ENCODE measurements around the gene CD3D.
A peak's percentile ranks its signal among the peaks of the same experiment; 100 is the strongest.
"Not testable (repeated sequence)": the region's sequence is repeated elsewhere in the genome, so short reads cannot be mapped to it uniquely, and the experiment has no call there.

The CD3D gene

DNA sequence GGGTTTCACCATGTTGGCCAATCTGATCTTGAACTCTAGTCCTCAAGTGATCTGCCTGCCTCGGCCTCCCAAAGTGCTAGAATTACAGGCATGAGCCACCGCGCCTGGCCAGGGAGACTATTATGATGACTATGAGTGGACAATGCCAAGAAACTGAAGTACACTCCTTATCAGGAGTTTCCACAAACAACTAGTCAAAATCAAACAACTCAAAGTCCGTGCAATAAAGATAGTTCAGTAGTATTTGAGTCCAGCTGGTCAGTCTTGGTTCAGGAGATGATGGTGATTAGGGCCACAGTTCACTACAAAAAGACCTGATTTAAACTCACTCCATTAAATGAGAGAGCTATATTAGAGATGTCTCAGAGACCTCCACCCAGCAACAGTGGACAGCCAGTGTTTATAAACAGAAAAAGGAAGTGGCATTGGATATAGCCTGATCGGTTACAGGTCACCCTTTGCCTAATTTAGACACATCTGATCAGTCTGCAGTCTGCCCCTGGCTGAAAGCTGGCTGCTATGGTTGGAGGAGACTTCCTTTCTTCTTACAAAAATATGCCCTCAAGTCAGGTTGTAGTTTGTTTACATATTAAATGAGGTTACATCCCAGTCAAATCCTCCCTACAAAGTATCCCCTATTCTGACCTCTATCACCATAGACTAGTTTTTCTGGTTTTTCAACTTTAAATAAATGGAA, 21.0 kb downstream of the CD3D start:
- Mint-ChIP-seq H3K4me1 (ENCODE audit: low read depth) (peaks cover 52% of the 10 kb centered on the region), H3K27me3 (no peaks in the 10 kb centered on the region), H3K9me3 (no peaks in the 10 kb centered on the region), H3K36me3 (ENCODE audit: low read depth) (no peaks in the 10 kb centered on the region), H3K27ac (peak overlapping the region; percentile 21), H3K4me3 (no peak overlapping the region)
- intact Hi-C loops (cut with micrococcal nuclease) = no loop called here

GRCh38 chr11:118320515-118320914, 22.0 kb downstream of the CD3D start:
- H3K9me3 Mint-ChIP-seq = no peaks in the 10 kb centered on the region
- intact Hi-C loops (cut with micrococcal nuclease) = no loop called here
- H3K4me1 Mint-ChIP-seq (ENCODE audit: low read depth) = peaks cover 62% of the 10 kb centered on the region
- H3K27ac Mint-ChIP-seq = peak overlapping the region; percentile 76
- H3K36me3 Mint-ChIP-seq (ENCODE audit: low read depth) = no peaks in the 10 kb centered on the region
- no peaks in the 10 kb centered on the region for H3K27me3 Mint-ChIP-seq
- no peak overlapping the region for H3K4me3 Mint-ChIP-seq

DNA sequence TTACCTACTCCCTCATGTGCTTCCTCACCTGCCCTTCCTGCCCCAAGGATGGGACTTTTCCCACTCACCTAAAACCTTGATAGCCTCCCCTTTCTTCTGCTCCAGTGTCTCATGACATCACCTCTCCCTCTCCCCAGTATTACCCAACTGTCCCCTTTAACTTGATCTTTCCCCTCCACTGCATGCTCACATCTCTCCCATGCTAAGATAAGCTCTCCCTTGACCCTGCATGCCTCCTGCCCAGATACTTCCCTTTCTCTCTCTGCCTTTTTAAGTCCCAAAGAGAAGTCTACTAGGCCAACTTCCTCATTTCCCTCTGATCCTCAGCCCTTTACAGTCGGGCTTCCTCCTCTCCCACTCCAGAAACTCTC, 23.2 kb downstream of the CD3D start:
- Mint-ChIP-seq H3K27me3 (no peaks in the 10 kb centered on the region), H3K4me1 (ENCODE audit: low read depth) (peaks cover 67% of the 10 kb centered on the region), H3K36me3 (ENCODE audit: low read depth) (no peaks in the 10 kb centered on the region), H3K4me3 (peak overlapping the region; percentile 10), H3K27ac (peak overlapping the region; percentile 76), H3K9me3 (no peaks in the 10 kb centered on the region)
- intact Hi-C loops (cut with micrococcal nuclease) = no loop called here

DNA sequence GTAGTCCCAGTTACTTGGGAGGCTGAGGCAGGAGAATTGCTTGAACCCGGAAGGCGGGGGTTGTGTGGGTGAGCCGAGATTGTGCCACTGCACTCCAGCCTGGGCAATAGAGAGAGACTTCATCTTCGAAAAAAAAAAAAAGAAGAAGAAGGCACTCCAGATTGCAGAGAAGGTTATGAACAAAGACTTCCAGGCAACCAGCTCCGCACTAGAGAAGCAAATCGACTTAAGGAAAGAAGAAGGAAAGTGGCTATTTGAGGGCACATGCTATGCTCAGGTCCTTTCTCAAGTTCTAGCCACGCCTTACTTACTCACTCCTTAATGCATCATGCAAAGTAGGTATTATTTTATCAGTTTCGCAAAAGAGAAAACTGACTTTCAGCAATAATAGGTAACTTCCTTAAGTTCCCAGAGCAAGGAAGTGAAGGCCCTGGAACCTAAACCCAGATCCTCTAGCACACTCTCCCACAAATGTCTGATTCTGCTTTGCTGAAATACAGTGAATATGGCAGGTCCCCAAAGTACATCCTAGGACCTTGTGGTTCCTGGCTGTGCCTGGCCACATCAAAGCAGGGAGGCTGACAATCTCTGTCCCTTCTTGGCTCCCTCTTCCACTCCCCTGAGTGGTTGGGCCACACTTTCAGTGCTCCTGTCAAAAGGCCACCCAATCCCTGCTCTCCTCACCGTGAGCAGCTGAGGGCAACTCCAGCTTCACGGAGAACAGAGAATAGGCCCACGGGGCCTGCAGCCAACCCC, 23.7 kb downstream of the CD3D start:
- Mint-ChIP-seq H3K27ac (peak overlapping the region; percentile 76), H3K36me3 (ENCODE audit: low read depth) (no peaks in the 10 kb centered on the region), H3K9me3 (no peaks in the 10 kb centered on the region), H3K4me1 (ENCODE audit: low read depth) (peaks cover 67% of the 10 kb centered on the region), H3K4me3 (peak overlapping the region; percentile 1), H3K27me3 (peaks cover 4% of the 10 kb centered on the region)
- intact Hi-C loops (cut with micrococcal nuclease) = no loop called here

DNA sequence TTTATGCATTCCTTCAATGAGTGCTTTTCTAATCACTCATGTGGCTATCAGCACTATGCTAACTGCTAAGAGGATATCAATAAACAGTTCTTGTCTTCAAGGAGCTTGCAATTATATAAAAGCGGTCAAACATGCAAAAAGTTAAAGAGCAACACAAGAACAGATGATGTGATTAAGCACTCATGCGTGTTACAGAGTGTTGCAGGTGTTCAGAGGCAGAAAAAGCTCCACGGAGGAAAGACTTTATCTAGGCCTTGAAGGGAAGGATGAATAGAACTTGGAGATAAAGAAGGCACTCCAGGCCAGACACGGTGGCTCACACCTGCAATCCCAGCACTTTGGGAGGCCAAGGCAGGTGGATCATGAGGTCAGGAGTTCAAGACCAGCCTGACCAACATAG, 24.4 kb downstream of the CD3D start:
- Mint-ChIP-seq H3K9me3 (no peaks in the 10 kb centered on the region), H3K4me3 (no peak overlapping the region), H3K4me1 (ENCODE audit: low read depth) (peaks cover 67% of the 10 kb centered on the region), H3K36me3 (ENCODE audit: low read depth) (no peaks in the 10 kb centered on the region), H3K27me3 (peaks cover 6% of the 10 kb centered on the region), H3K27ac (peak overlapping the region; percentile 76)
- intact Hi-C loops (cut with micrococcal nuclease) = no loop called here

DNA sequence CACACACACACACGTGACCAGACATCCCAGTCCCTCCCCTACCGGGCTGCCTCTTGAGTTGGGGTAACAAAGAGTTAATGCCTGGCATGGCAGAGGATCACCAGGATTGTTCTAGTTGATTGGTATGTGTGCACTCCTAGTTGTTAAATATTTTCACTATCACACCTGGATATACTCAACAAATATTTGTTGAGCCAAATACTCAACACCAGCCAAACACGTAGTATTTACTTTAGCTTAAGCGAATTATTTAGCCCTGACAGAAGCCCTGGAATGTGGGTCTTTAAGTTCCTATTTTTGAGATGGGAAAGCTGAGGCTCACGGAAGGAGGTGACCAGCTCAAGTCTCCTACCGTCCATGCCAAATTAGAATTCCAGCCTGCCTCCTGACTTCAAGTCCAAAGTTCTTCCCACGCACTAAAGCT, 27.5 kb downstream of the CD3D start:
- Mint-ChIP-seq H3K4me1 (ENCODE audit: low read depth) (peaks cover 46% of the 10 kb centered on the region), H3K36me3 (ENCODE audit: low read depth) (no peaks in the 10 kb centered on the region)
- intact Hi-C loops (cut with micrococcal nuclease) = no loop called here

DNA sequence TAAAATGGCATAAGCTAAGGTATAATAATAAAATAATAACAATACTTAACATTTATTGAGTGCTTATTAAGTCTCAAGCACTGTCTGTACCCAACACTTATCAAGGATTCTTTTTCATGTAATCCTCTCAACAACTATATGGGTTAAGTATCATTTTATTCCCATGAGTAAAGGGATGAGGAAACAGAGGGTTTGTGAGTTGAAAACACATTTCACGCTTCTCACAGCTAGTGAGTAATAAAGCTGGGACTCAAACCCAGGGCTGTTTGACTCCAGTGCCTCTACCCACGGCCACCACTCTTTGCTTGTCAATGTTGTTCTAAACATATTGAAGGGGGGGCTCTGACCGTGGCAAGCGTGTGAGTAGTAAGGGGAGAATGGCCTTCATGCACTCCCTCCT, 29.3 kb downstream of the CD3D start:
- no peaks in the 10 kb centered on the region for H3K9me3 Mint-ChIP-seq
- H3K4me1 Mint-ChIP-seq (ENCODE audit: low read depth) = peaks cover 28% of the 10 kb centered on the region
- intact Hi-C loops (cut with micrococcal nuclease) = no loop called here
- H3K27me3 Mint-ChIP-seq = peaks cover 10% of the 10 kb centered on the region
- no peak overlapping the region for H3K4me3 Mint-ChIP-seq
- H3K36me3 Mint-ChIP-seq (ENCODE audit: low read depth) = no peaks in the 10 kb centered on the region
- no peak overlapping the region for H3K27ac Mint-ChIP-seq

More for the DNA sequence above, 27.5 kb downstream of the CD3D start:
- Mint-ChIP-seq H3K27ac (peak overlapping the region; percentile 32), H3K27me3 (peaks cover 10% of the 10 kb centered on the region), H3K9me3 (no peaks in the 10 kb centered on the region), H3K4me3 (no peak overlapping the region)

- H3K27ac Mint-ChIP-seq = peak overlapping the region; percentile 24
- H3K4me1 Mint-ChIP-seq (ENCODE audit: low read depth) = peaks cover 23% of the 10 kb centered on the region
- no peaks in the 10 kb centered on the region for H3K36me3 Mint-ChIP-seq (ENCODE audit: low read depth)
- H3K4me3 Mint-ChIP-seq = no peak overlapping the region
- no peaks in the 10 kb centered on the region for H3K9me3 Mint-ChIP-seq
- intact Hi-C loops (cut with micrococcal nuclease) = no loop called here
- H3K27me3 Mint-ChIP-seq = peaks cover 10% of the 10 kb centered on the region
These were observed 30.2 kb downstream of the CD3D start for GRCh38 chr11:118312328-118312727.

- Mint-ChIP-seq H3K9me3 (no peaks in the 10 kb centered on the region), H3K4me3 (no peak overlapping the region), H3K27me3 (peaks cover 10% of the 10 kb centered on the region), H3K4me1 (ENCODE audit: low read depth) (peaks cover 15% of the 10 kb centered on the region), H3K36me3 (ENCODE audit: low read depth) (no peaks in the 10 kb centered on the region), H3K27ac (no peak overlapping the region)
- intact Hi-C loops (cut with micrococcal nuclease) = no loop called here
These were observed 31.0 kb downstream of the CD3D start for GRCh38 chr11:118311518-118311917.

DNA sequence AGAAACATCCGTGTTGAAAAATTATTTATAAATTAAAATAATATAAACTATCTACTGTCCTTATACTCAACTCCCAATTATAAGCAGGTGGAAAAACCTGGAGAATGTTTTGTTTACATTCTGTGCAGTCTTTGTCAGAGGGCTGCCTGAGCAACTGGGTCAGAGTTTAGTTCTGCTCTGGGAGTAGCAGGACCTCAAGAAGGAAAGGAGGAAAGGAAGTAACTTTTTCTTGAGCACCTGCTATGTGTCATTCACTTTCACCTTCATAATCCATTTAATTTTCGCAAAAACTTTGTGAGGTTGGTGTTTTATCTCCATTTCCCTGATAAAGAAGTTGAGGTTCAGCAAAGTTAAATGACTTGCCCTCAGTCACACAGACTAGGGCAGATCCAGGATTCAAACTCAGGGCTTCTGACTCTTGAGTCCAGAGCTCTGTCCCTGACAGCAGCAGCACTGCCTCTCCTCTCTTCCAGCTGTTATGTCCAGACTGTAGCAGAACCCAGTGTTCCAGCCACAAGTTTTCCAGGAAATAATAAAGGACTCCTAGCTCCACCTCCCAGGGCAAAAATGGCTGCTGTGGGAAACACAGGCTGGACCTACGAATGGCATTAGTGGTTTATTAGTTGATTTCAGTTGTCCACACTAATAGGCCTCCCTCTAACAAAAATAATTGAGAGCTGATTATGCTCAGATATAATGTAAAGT, 31.6 kb downstream of the CD3D start:
- Mint-ChIP-seq H3K27ac (no peak overlapping the region), H3K4me1 (ENCODE audit: low read depth) (peaks cover 9% of the 10 kb centered on the region), H3K27me3 (peaks cover 10% of the 10 kb centered on the region), H3K9me3 (no peaks in the 10 kb centered on the region), H3K4me3 (no peak overlapping the region), H3K36me3 (ENCODE audit: low read depth) (no peaks in the 10 kb centered on the region)
- intact Hi-C loops (cut with micrococcal nuclease) = no loop called here

GRCh38 chr11:118310271-118310670, 32.2 kb downstream of the CD3D start:
- no peak overlapping the region for H3K4me3 Mint-ChIP-seq
- no peak overlapping the region for H3K27ac Mint-ChIP-seq
- no peaks in the 10 kb centered on the region for H3K9me3 Mint-ChIP-seq
- H3K36me3 Mint-ChIP-seq (ENCODE audit: low read depth) = no peaks in the 10 kb centered on the region
- intact Hi-C loops (cut with micrococcal nuclease) = no loop called here
- H3K27me3 Mint-ChIP-seq = peaks cover 10% of the 10 kb centered on the region
- peaks cover 3% of the 10 kb centered on the region for H3K4me1 Mint-ChIP-seq (ENCODE audit: low read depth)

DNA sequence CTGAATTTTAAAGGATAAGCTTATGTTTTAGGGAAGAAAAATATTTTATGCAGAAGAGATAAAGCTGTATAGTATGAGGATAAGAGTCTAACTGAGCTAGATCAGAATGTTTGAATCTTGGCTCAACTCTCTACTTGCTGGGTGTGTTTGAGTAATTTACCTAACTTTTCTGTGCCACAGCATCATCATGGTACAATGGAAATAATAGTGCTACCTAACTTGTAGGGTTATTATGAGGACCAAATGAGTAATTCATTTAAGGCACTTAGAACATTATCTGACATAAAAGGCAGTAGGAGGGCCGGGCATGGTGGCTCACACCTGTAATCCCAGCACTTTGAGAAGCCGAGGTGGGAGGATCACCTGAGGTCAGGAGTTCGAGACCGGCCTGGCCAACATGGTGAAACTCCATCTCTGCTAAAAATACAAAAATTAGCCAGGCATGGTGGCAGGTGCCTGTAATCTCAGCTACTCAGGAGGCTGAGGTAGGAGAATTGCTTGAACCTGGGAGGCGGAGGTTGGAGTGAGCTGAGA, 33.4 kb downstream of the CD3D start:
- H3K9me3 Mint-ChIP-seq; H3K4me3 Mint-ChIP-seq; H3K27ac Mint-ChIP-seq; intact Hi-C loops (cut with micrococcal nuclease); H3K4me1 Mint-ChIP-seq (ENCODE audit: low read depth); H3K36me3 Mint-ChIP-seq (ENCODE audit: low read depth): not testable (repeated sequence)
- peaks cover 11% of the 10 kb centered on the region for H3K27me3 Mint-ChIP-seq

- Mint-ChIP-seq H3K27ac (no peak overlapping the region), H3K9me3 (no peaks in the 10 kb centered on the region), H3K4me3 (no peak overlapping the region), H3K4me1 (ENCODE audit: low read depth) (no peaks in the 10 kb centered on the region), H3K27me3 (peaks cover 13% of the 10 kb centered on the region), H3K36me3 (ENCODE audit: low read depth) (no peaks in the 10 kb centered on the region)
- intact Hi-C loops (cut with micrococcal nuclease) = no loop called here
These were observed 35.9 kb downstream of the CD3D start for GRCh38 chr11:118306556-118306955.

GRCh38 chr11:118305726-118306125, 36.8 kb downstream of the CD3D start:
- intact Hi-C loops (cut with micrococcal nuclease) = no loop called here
- Mint-ChIP-seq H3K27me3 (peaks cover 13% of the 10 kb centered on the region), H3K4me3 (no peak overlapping the region), H3K4me1 (ENCODE audit: low read depth) (no peaks in the 10 kb centered on the region), H3K9me3 (no peaks in the 10 kb centered on the region), H3K36me3 (ENCODE audit: low read depth) (no peaks in the 10 kb centered on the region), H3K27ac (no peak overlapping the region)

All from dendritic cell treated with granulocyte-macrophage colony-stimulating factor and Interleukin-4, amounts not matched to agents 40 ng/mL and 50 ng/mL, for 4 days (primary cell).